Measurements from ENCODE around the gene AMBN. TPM values are rescaled to one million over a fixed set of nuclear protein-coding genes. Genes with fewer than 3 reads are reported as not detected.

The AMBN gene
- total RNA-seq, 4 donors from 2014 or later, result 0.68 TPM; not detected in 3

DNA sequence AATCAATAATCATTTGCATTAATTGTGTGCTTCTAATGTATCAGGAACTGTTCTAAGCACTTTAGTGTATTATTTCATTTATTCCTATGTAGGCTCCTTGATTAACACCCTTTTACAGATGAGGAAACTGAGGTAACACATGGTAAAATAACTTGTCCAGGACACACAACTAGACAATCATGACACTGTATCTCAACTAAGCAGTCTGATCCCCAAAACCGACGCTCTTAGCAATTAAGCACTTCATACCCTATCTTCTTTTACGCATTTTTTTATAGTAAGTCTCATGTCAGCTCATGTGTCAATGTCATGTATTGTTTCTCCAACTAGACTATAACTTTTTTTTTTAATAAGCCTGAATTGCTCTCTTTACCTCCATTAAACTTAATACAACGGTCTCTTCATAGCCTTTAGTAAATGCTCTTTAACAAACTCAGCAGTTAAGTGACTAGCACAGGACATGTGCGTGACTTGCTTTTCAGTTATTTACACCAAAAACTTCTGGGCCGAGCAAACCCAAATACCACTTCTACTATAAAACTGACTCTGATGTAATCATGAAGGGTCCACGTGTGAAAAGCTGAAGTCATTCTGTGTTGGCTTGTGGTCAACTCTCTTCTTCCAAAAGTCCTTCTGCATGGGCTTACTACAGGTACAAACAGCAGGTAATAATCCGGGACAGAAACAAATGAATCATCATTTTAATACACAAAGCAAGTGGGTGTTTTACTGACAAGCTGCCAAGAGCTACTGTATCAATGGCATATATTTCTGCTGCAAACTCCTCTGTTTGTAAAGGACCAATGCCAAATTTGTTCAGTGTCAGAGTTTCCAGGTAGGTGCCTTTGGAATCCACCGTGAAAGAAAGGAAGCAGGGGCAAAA lies 7.9 kb upstream of the AMBN start:
- DNase-seq (ENCODE audit: low spot score in 2 of 2), result no peak
- no peak overlapping the region for H3K4me3 ChIP-seq (ENCODE audit: low read depth, poor library complexity, severe bottlenecking)
- no peak for TF ChIP-seq POLR2A (IDR thresholded peaks at IDR 0.05)
- TF ChIP-seq, protein P1, sequence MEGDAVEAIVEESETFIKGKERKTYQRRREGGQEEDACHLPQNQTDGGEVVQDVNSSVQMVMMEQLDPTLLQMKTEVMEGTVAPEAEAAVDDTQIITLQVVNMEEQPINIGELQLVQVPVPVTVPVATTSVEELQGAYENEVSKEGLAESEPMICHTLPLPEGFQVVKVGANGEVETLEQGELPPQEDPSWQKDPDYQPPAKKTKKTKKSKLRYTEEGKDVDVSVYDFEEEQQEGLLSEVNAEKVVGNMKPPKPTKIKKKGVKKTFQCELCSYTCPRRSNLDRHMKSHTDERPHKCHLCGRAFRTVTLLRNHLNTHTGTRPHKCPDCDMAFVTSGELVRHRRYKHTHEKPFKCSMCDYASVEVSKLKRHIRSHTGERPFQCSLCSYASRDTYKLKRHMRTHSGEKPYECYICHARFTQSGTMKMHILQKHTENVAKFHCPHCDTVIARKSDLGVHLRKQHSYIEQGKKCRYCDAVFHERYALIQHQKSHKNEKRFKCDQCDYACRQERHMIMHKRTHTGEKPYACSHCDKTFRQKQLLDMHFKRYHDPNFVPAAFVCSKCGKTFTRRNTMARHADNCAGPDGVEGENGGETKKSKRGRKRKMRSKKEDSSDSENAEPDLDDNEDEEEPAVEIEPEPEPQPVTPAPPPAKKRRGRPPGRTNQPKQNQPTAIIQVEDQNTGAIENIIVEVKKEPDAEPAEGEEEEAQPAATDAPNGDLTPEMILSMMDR (IDR thresholded peaks at IDR 0.05), result no peak
- 59 to 60% methylated on average over 9 of the region's 9 CpGs for WGBS, 2 donors
- intact Hi-C loops (cut with DNase I; ENCODE audit: low total_unique reads), result no loop called here

DNA sequence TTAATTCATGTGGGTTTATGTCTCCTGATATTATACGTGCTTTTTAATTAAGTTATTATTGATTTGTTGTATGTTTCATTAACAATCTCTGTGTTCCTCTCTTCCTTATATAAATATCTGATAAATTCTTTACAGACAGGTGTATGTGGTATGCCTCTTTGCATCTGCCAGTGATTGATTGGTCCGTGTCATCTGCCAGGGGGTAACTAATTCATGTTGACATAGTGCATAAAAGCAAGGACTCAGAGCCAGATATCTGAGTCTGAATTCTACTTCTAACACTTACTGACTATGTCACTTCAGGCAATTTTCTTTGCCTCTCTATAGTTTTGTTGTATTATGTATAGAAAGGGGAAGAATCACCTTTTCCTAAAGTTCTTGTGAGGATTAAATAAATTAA lies 5.2 kb upstream of the AMBN start:
- WGBS, 2 donors, result 43 to 46% methylated on average over 2 of the region's 2 CpGs
- no peak overlapping the region for H3K4me3 ChIP-seq (ENCODE audit: low read depth, poor library complexity, severe bottlenecking)
- no peak for DNase-seq (ENCODE audit: low spot score in 2 of 2)
- no peak for TF ChIP-seq POLR2A (IDR thresholded peaks at IDR 0.05)
- TF ChIP-seq, protein P1 (IDR thresholded peaks at IDR 0.05), result no peak
- intact Hi-C loops (cut with DNase I; ENCODE audit: low total_unique reads), result no loop called here

DNA sequence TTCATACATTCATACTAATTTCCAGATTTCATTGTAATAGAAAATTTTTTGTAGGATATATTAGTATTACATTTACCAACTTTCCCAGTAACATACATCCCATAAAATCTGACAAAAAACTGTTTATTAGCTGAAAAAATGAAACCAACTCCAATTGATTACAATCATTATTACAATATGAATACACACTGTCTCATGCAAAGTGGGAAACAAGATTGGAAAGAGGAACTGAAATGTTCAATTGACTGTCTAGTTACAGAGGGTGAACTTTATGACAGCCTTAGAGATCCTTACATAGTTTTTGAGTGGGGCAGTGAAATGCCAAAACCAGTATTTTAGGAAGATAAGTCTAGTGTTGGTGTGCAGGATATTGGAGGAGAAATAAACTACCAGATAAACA lies 2.3 kb upstream of the AMBN start:
- intact Hi-C loops (cut with DNase I; ENCODE audit: low total_unique reads), result no loop called here
- TF ChIP-seq POLR2A (IDR thresholded peaks at IDR 0.05), result no peak
- TF ChIP-seq, protein P1 (IDR thresholded peaks at IDR 0.05), result no peak
- H3K4me3 ChIP-seq (ENCODE audit: low read depth, poor library complexity, severe bottlenecking), result no peak overlapping the region
- DNase-seq (ENCODE audit: low spot score in 2 of 2), result no peak

DNA sequence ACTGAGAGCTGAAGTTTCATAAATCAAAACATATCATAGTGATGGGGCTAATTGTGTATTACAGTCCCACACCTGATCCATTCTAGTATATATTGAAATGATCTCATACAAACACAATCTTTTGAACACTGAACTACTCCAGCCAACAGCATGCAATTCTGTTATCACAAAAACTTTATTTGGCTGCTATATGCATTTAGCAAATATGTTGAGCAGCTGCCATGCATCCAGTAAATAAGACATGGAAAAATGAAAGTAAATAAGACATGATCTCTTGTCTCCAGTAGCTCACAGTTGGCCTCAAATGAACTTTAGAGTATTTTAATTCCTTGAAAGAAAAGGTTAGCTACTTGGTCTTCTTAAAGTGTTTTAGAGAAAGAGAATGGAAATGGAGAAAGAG lies 2.1 kb downstream of the AMBN start:
- no peak for DNase-seq (ENCODE audit: low spot score in 2 of 2)
- TF ChIP-seq POLR2A (IDR thresholded peaks at IDR 0.05), result no peak
- TF ChIP-seq, protein P1 (IDR thresholded peaks at IDR 0.05), result no peak
- intact Hi-C loops (cut with DNase I; ENCODE audit: low total_unique reads), result no loop called here
- no peak overlapping the region for H3K4me3 ChIP-seq (ENCODE audit: low read depth, poor library complexity, severe bottlenecking)

DNA sequence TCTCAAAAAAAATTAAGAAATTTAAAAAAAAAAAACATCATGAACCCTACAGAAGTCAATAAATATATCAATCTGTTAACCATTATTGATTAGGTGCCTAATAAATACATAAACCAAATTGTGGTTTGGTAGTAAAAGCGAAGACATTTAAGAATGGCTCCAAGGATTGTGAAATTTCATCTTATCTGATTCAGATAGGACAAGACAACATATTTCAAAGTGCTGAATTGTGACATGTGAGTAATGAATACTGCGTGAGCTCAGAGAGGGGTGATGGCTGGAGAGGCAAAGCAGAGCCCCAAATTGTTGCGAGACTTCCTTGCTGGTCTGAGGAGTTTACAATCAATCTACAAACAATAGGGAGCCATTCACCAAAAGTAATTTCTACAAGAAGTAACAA lies 8.2 kb downstream of the AMBN start:
- TF ChIP-seq, protein P1 (IDR thresholded peaks at IDR 0.05), result no peak
- no peak for TF ChIP-seq POLR2A (IDR thresholded peaks at IDR 0.05)
- intact Hi-C loops (cut with DNase I; ENCODE audit: low total_unique reads), result no loop called here
- H3K4me3 ChIP-seq (ENCODE audit: low read depth, poor library complexity, severe bottlenecking), result no peak overlapping the region
- WGBS, 2 donors, result 74 to 79% methylated on average over 3 of the region's 3 CpGs
- no peak for DNase-seq (ENCODE audit: low spot score in 2 of 2)

DNA sequence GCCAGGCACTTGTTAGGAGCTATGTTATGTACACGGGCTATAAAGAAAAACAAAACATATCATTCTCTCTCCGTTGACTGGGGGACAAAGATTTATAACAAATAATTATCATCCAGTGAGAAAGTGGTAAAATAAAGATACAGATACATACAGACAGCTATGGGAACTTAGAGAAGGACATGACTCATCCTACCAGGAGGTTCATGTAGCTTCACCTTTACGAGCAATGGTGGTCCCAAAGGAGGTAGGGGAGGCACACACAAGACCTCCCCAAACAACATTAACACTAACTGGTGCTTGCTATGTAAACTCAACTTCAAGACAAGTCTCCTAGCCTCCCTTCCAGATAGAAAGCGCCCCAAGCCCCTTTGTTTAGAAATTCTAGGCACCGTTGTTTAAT lies 8.9 kb downstream of the AMBN start:
- WGBS, 2 donors, result 79 to 87% methylated on average over 5 of the region's 5 CpGs
- no peak for DNase-seq (ENCODE audit: low spot score in 2 of 2)
- TF ChIP-seq, protein P1 (IDR thresholded peaks at IDR 0.05), result no peak
- no peak for TF ChIP-seq POLR2A (IDR thresholded peaks at IDR 0.05)
- H3K4me3 ChIP-seq (ENCODE audit: low read depth, poor library complexity, severe bottlenecking), result no peak overlapping the region
- intact Hi-C loops (cut with DNase I; ENCODE audit: low total_unique reads), result no loop called here
